Measurements from ENCODE around the gene SHC1. TPM values are rescaled to one million over a fixed set of nuclear protein-coding genes. Genes with fewer than 3 reads are reported as not detected.

SHC1 gene
- total RNA-seq, 2 donors from 2014 or later = 85.0 to 97.2 TPM

DNA sequence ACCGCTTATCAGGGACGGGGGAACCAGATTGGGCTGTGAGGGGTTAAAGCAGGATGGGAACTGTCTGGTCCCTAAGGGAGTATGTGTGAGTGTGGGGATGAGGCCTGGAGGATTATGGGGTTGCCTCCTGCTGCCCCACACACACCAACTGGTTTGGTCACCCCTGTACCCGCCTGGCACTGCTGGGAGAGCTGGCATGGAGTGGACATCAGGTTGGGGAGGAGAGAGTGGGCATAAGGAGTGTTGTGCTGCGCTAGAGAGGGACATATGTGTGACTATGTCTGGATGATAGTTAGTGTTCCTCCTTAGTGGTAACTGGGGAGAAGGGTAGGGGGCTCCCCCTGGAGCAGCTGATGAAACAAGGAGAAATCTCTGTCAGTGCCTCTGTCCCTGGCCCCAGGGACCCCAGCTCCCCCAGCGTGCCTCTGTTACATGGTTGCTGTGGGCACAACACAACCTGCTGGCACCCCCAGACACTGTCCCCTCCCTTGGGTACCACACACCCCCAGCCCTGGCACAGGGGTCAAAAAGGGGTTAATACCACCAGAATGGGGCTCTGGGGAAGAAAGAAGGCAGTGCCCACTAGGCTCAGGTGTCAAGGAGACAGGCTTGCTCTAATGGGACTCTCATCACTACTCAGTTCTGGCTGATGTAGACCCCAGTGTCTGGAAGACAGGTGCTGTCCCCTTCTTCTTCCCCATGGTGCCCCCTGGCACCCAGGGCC is 34.0 kb upstream of the SHC1 start:
- Histone ChIP-seq H3K27ac (peak overlapping the region; percentile 100), H3K4me1 (replicated peaks) (peaks cover 32% of the 10 kb centered on the region), H3K9me3 (no peaks in the 10 kb centered on the region), H3K36me3 (no peaks in the 10 kb centered on the region), H3K4me3 (peak overlapping the region; percentile 68 to 97), H3K27me3 (replicated peaks; ENCODE audit: insufficient read depth) (no peaks in the 10 kb centered on the region)
- intact Hi-C loops (cut with DNase I) = no loop called here
- 21% methylated on average over 5 of the region's 5 CpGs for WGBS
- no peak for DNase-seq (ENCODE audit: low spot score)
- peak; percentile 7 for TF ChIP-seq POLR2A (IDR thresholded peaks at IDR 0.05)
- TF ChIP-seq, protein P1, sequence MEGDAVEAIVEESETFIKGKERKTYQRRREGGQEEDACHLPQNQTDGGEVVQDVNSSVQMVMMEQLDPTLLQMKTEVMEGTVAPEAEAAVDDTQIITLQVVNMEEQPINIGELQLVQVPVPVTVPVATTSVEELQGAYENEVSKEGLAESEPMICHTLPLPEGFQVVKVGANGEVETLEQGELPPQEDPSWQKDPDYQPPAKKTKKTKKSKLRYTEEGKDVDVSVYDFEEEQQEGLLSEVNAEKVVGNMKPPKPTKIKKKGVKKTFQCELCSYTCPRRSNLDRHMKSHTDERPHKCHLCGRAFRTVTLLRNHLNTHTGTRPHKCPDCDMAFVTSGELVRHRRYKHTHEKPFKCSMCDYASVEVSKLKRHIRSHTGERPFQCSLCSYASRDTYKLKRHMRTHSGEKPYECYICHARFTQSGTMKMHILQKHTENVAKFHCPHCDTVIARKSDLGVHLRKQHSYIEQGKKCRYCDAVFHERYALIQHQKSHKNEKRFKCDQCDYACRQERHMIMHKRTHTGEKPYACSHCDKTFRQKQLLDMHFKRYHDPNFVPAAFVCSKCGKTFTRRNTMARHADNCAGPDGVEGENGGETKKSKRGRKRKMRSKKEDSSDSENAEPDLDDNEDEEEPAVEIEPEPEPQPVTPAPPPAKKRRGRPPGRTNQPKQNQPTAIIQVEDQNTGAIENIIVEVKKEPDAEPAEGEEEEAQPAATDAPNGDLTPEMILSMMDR (IDR thresholded peaks at IDR 0.05) = no peak

DNA sequence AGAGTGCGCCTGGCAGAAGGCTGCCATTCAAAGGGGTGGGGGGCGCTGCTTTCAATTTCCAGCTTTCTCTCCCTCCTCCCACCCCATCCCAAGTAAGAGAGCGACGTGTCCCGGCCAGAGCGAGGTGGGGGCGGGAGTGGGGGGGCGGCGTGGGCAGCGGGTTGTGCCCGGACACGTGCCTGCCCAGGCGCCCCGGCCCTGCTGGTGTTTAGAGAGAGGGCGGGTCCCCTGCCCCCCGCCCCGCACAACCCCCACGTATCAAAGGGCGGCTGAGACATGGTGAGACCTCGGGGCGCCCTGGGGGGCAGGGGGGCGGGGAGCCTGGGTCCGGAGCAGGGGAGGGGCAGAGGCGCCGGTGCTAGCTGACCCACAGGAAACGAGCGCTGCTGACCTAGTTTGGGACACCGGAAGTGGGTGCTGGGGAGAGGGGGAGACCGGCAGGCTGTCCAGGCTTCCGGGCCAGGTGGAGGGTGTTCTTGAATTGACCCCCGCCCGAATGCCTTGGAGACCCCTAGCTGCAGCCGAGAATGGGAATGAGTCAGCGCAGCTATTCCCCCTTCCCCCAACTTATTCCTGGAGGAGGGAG is 33.3 kb upstream of the SHC1 start:
- peak; percentile 40 for DNase-seq (ENCODE audit: low spot score)
- peak overlapping the region; percentile 68 to 97 for H3K4me3 ChIP-seq
- H3K27ac ChIP-seq = peak overlapping the region; percentile 100
- TF ChIP-seq POLR2A (IDR thresholded peaks at IDR 0.05) = no peak
- TF ChIP-seq POLR2AphosphoS5 (IDR thresholded peaks at IDR 0.05) = peak; percentile 2
- intact Hi-C loops (cut with DNase I) = no loop called here
- H3K27me3 ChIP-seq (replicated peaks; ENCODE audit: insufficient read depth) = no peaks in the 10 kb centered on the region
- H3K9me3 ChIP-seq = no peaks in the 10 kb centered on the region
- peaks cover 30% of the 10 kb centered on the region for H3K4me1 ChIP-seq (replicated peaks)
- H3K36me3 ChIP-seq = no peaks in the 10 kb centered on the region
- WGBS = under 1% methylated on average over 33 of the region's 34 CpGs

DNA sequence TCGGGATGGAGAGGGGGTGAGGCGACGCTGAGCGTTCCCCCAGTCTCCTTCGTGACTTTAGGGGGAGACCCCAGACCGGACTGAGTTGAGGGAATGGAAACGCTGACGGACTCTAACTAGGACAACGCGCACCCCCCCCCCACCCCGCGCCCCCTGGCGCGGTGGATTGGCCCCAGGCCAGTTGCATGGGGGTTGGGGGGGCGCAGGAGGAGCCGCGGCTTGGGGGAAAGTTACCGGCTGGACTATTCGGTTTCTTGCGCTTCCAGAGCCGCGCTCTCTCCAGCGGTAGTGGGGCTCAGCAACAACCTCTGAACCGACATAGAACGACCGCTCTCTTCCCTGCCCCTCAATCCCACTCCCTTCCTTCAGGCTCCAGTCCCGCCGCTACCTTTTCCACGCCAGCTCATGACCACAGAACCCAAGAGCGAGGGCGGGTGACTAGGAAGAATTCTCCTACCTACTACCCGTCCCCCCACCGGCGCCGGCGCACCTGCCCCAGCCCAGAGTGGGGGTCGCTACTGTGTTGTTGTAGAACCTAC is 32.7 kb upstream of the SHC1 start:
- 0% methylated on average over 26 of the region's 37 CpGs for WGBS
- Histone ChIP-seq H3K4me3 (peak overlapping the region; percentile 68 to 97), H3K9me3 (no peaks in the 10 kb centered on the region), H3K27ac (peak overlapping the region; percentile 100), H3K4me1 (replicated peaks) (peaks cover 30% of the 10 kb centered on the region), H3K36me3 (no peaks in the 10 kb centered on the region), H3K27me3 (replicated peaks; ENCODE audit: insufficient read depth) (no peaks in the 10 kb centered on the region)
- DNase-seq (ENCODE audit: low spot score) = no peak
- intact Hi-C loops (cut with DNase I) = no loop called here
- TF ChIP-seq POLR2A (IDR thresholded peaks at IDR 0.05) (peak; percentile 20), POLR2AphosphoS5 (IDR thresholded peaks at IDR 0.05) (no peak)
- TF ChIP-seq, protein P1 (IDR thresholded peaks at IDR 0.05) = no peak

DNA sequence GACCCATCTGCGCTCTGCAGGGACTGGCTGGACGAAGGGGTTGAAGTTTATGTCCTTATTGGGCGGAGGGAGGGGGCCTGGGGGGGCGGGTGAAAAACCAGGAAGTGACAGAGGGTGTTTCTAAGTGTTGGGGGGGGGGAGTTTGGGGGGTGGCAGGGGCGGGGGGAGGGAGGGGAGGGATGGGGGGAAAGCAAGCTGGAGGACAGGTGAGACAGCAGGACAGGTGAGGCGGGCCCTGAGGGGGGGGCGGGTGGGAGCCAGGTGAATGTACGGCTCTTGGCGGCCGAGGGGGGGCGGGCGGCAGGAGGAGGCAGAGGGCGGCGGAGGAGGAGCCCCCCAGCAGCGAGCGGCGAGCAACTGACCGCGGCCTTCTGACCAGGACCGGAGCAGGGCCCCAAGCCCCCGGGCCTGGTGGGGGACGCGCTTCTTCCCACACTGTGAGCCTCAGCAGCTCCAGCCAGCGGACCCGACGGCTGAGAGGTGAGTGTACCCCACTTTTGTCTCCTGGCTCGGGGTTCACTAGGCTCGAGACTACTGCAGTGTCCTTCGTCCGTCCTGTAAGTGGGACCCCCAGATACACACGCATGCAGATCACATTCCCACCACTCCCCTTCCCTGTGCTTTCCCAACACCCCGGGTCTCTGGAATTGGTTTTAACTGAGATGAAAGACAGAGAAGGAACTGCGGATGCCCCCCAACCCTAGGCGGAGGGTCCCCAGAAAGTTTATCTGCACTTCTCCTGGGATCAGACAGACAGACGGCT is 32.1 kb upstream of the SHC1 start, which contains the start of gene ZBTB7B:
TSS of gene ZBTB7B (plus strand) at position 339 of the 763 bp plus-strand sequence. CDS start 11,859 bp downstream, outside the sequence.
- peak within 1 kb of the TSS; percentile 100 for H3K27ac ChIP-seq
- H3K27me3 ChIP-seq (replicated peaks; ENCODE audit: insufficient read depth) = no peaks in the 10 kb centered on the region
- H3K9me3 ChIP-seq = no peaks in the 10 kb centered on the region
- peak; percentile 49 for DNase-seq (ENCODE audit: low spot score)
- TF ChIP-seq POLR2AphosphoS5 (IDR thresholded peaks at IDR 0.05) (no peak), POLR2A (IDR thresholded peaks at IDR 0.05) (peak; percentile 69)
- TF ChIP-seq, protein P1 (IDR thresholded peaks at IDR 0.05) = peak in 2 of 4 experiments; percentile 8 to 12
- no peaks in the 10 kb centered on the region for H3K36me3 ChIP-seq
- peak within 1 kb of the TSS; percentile 68 to 97 for H3K4me3 ChIP-seq
- H3K4me1 ChIP-seq (replicated peaks) = peaks cover 30% of the 10 kb centered on the region
- intact Hi-C loops (cut with DNase I) = no loop called here
- WGBS = under 1% methylated on average over 35 of the region's 35 CpGs

All from prostate gland (tissue), 2 donors.